ENCODE measurements around the gene NISCH.

The NISCH gene

DNA sequence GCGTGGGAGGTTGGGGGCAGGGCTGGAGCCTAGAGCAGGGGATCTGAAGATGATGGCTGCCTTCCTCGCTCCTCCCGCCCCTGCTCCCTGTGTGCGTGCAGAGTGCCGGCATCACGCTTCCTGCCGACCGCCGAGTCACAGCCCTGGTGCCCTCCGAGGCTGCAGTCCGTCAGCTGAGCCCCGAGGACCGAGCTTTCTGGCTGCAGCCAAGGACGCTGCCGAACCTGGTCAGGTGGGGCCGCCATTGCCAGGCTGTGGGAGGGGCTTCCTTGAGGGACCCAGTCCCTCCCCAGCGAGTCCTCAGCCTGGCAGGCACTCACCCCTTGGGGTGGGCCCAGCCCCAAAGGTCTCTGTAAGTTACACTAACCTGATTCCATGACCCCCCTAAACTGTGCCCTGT, 57.3 kb downstream of the NISCH start:
- TF ChIP-seq, protein P1, sequence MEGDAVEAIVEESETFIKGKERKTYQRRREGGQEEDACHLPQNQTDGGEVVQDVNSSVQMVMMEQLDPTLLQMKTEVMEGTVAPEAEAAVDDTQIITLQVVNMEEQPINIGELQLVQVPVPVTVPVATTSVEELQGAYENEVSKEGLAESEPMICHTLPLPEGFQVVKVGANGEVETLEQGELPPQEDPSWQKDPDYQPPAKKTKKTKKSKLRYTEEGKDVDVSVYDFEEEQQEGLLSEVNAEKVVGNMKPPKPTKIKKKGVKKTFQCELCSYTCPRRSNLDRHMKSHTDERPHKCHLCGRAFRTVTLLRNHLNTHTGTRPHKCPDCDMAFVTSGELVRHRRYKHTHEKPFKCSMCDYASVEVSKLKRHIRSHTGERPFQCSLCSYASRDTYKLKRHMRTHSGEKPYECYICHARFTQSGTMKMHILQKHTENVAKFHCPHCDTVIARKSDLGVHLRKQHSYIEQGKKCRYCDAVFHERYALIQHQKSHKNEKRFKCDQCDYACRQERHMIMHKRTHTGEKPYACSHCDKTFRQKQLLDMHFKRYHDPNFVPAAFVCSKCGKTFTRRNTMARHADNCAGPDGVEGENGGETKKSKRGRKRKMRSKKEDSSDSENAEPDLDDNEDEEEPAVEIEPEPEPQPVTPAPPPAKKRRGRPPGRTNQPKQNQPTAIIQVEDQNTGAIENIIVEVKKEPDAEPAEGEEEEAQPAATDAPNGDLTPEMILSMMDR (IDR thresholded peaks at IDR 0.05), result no peak

DNA sequence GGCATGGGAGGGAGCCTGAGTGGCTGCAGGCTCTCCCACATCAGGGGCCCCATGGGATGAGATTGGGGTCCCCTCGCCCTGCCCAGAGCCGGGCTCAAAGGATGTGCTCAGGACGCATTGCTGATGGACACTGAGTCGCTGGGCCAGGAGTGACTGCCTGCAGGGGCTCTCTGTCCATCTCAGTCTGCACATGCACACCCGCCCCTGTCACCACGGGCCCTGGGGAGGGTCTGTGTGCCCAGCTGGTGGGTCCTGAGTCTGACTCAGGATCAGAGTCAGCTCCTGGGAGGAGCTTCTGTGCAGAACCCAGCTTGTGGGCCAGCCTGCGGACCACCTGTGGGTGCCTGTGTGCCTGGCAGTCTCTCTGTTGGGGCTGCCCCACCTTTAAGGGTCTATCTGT, 57.9 kb downstream of the NISCH start:
- TF ChIP-seq, protein P1 (IDR thresholded peaks at IDR 0.05), result no peak

DNA sequence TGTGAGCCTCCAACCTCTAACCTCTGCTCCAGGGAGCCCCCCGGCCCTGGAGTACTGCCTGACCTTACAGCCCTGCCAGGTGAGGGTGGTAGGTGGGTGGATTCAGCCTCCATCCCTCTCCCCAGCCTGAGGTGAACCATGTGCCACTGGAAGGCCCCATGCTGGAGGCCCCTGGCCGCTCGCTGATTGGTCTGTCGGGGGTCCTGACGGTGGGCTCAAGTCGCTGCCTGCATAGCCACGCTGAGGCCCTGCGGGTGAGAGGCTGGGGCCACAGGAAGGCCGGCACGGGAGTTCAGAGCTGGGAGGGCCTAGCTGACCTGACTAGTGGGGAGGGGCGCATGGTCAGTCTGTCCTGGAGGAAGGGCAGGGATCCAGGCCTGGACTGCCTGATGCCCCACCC, 59.2 kb downstream of the NISCH start:
- TF ChIP-seq, protein P1 (IDR thresholded peaks at IDR 0.05), result no peak

DNA sequence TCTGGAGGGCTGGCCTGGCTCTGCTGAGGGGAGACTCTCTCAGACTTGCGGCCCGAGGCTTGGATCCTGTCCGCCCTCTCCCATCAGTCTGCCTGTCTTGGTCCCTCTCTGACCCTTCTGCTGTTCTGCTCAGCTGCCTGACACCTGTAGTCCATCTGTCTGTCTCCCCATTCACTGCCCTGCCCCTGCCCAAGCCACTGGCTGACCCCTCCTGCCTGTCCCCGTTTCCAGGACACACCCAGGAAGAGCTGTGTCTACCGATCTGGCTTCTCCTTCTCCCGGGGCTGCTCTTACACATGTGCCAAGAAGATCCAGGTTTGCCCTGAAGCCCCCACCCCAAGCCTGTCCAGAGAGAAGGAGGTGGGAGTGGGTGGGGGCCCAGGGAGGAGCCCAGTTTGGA, 59.8 kb downstream of the NISCH start:
- TF ChIP-seq, protein P1 (IDR thresholded peaks at IDR 0.05), result no peak

DNA sequence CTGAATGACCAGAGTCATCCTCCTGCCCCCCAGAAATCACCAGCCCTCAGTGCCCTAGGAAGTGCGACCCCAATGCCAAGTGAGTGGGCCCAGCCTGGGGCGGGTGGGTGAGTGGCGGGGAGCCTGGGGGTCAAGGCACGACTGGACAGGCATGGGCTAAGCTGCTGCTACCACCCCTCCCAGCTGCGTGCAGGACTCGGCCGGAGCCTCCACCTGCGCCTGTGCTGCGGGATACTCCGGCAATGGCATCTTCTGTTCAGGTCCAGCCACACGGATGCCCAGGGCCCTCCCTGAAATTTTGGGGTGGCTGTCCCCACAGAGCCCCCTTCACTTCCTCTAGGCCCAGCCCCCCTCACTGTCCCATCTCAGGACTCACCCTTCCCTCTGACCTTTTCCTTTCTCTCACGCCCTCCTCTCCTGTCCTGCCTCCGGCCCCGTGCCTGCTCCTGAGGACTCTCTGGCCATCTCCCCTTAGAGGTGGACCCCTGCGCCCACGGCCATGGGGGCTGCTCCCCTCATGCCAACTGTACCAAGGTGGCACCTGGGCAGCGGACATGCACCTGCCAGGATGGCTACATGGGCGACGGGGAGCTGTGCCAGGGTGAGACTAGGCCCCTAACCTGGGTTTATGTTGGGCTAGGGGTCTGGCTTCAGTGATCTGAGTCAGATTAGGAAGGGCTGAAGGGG, 61.2 kb downstream of the NISCH start:
- TF ChIP-seq, protein P1 (IDR thresholded peaks at IDR 0.05), result no peak

DNA sequence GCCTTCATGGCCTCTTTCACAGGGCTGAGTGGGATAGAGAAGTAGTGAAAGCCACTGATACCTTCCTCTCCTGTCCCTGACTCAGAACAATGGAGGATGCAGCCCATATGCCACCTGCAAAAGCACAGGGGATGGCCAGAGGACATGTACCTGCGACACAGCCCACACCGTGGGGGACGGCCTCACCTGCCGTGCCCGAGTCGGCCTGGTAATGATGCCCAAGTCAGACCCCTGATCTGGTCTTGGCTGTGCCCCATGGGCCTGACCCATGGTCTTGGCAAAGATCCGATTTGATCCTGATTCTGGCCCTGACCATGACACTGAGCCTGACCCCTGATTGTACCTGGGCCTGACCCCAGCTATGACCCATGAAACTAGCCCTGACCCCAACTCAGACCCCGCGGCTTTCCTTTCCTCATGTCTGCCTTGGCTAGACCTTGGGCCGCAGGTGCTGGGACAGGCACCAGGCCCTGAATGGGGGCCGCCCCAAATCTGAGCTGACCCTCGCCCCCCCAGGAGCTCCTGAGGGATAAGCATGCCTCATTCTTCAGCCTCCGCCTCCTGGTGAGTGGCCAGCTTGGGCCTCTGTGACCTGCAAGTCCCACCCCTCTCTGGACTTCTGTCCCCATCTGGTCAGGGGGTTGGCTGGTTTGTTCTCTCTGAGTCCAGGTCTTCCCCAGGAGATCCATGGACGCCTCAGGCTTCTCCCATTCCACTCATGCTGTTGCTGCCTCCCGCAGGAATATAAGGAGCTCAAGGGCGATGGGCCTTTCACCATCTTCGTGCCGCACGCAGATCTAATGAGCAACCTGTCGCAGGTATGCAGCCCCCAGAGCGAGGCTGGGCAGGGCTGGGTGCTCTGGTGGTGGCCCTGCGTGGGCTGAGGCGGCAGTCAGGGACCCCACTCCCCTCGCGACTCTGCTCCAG, 62.7 kb downstream of the NISCH start:
- TF ChIP-seq, protein P1 (IDR thresholded peaks at IDR 0.05), result no peak

DNA sequence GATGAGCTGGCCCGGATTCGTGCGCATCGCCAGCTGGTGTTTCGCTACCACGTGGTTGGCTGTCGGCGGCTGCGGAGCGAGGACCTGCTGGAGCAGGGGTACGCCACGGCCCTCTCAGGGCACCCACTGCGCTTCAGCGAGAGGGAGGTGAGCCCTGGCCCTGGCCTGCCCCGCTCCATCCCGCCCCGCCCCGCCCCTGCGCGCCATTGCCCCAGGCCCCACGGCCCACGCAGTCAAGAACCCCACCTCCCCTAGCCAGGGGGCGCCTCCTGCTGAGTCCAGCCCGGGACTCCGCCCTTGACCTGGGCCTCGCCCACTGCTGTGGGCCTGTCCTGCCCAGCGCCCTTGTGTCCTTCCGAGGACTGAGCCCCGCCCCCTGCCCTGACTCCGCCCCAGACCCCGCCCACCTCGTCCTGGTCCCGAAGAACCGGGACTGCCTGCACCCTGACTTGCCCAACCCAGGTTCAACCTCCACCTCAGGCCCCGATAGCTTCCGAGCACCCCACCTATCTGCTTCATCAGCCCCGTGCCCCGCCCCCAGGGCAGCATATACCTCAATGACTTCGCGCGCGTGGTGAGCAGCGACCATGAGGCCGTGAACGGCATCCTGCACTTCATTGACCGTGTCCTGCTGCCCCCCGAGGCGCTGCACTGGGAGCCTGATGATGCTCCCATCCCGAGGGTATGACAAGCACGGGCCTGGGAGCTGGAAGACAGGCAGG, 63.5 kb downstream of the NISCH start:
- TF ChIP-seq, protein P1 (IDR thresholded peaks at IDR 0.05), result no peak
